Right renal cortex interstitium (tissue), 3 donors: ENCODE results near the gene GNAS-AS1. TPM values are rescaled to one million over a fixed set of nuclear protein-coding genes. Genes with fewer than 3 reads are reported as not detected.

Experiments used
- DNase-seq, 3 donors: peaks; one replicate each; pipeline ENCODE4 v3.0.0-alpha.2; 2013; ENCODE audit warnings: low read depth in 3 of 3, low spot score in 2 of 3
- polyA plus RNA-seq, 3 donors: library from polyadenylated mRNA; unstranded; fragments of 120-200 nt; gene quantifications; one replicate each; pipeline ENCODE4 v1.2.1, GENCODE V29; 2013; ENCODE audit not compliant: insufficient read length in 3 of 3

GNAS-AS1 gene
- polyA plus RNA-seq, 3 donors: 0.75 to 1.3 (median 1.2) TPM

- no peak for DNase-seq
Observed at GRCh38 chr20:58813369-58813768, 37.3 kb downstream of the GNAS-AS1 start.

GRCh38 chr20:58811334-58811733 is 39.4 kb downstream of the GNAS-AS1 start:
- no peak for DNase-seq

GRCh38 chr20:58810879-58811250 is 39.8 kb downstream of the GNAS-AS1 start:
- DNase-seq: no peak

- DNase-seq: no peak
Observed at GRCh38 chr20:58810116-58810878, 40.4 kb downstream of the GNAS-AS1 start.

GRCh38 chr20:58808271-58809046 is 42.2 kb downstream of the GNAS-AS1 start:
- no peak for DNase-seq

GRCh38 chr20:58807801-58808200 is 42.9 kb downstream of the GNAS-AS1 start:
- no peak for DNase-seq

GRCh38 chr20:58803533-58803932 is 47.2 kb downstream of the GNAS-AS1 start:
- DNase-seq: no peak

- no peak for DNase-seq
Observed at GRCh38 chr20:58802061-58802460, 48.6 kb downstream of the GNAS-AS1 start.

GRCh38 chr20:58800134-58800871 is 50.4 kb downstream of the GNAS-AS1 start:
- no peak for DNase-seq

- no peak for DNase-seq
Observed at GRCh38 chr20:58797371-58798338, 53.0 kb downstream of the GNAS-AS1 start.

- DNase-seq: no peak
Observed at GRCh38 chr20:58795923-58796245, 54.8 kb downstream of the GNAS-AS1 start.

GRCh38 chr20:58795181-58795922 is 55.4 kb downstream of the GNAS-AS1 start:
- DNase-seq: no peak

GRCh38 chr20:58794510-58795180 is 56.1 kb downstream of the GNAS-AS1 start:
- no peak for DNase-seq

- no peak for DNase-seq
Observed at GRCh38 chr20:58793512-58794420, 56.9 kb downstream of the GNAS-AS1 start.

- no peak for DNase-seq
Observed at GRCh38 chr20:58792426-58792825, 58.3 kb downstream of the GNAS-AS1 start.

GRCh38 chr20:58791286-58791685 is 59.4 kb downstream of the GNAS-AS1 start:
- DNase-seq: no peak

- DNase-seq: no peak
Observed at GRCh38 chr20:58790454-58790853, 60.2 kb downstream of the GNAS-AS1 start.
